HG03280 (cell line): ENCODE data around the gene ZNF808.
"Not testable (repeated sequence)": the region's sequence is repeated elsewhere in the genome, so short reads cannot be mapped to it uniquely, and the experiment has no call there.

Source experiments
- ATAC-seq: cut with Tn5 transposase; IDR thresholded peaks from one replicate; pipeline ENCODE4 v1.9.1; 2021; ENCODE audit warnings: mild to moderate bottlenecking, moderate library complexity; ENCODE audit not compliant: unreplicated experiment

ZNF808 gene

GRCh38 chr19:52592301-52592700 is 64.8 kb downstream of the ZNF808 start:
- ATAC-seq, result no peak

DNA sequence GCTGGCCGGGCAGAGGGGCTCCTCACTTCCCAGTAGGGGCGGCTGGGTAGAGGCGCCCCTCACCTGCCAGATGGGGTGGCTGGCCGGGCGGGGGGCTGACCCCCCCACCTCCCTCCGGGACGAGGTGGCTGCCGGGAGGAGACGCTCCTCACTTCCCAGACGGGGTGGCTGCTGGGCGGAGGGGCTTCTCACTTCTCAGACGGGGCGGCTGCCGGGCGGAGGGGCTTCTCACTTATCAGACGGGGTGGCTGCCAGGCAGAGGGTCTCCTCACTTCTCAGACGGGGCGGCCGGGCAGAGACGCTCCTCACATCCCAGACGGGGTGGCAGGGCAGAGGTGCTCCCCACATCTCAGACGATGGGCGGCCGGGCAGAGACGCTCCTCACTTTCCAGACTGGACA is 66.0 kb downstream of the ZNF808 start:
- not testable (repeated sequence) for ATAC-seq

DNA sequence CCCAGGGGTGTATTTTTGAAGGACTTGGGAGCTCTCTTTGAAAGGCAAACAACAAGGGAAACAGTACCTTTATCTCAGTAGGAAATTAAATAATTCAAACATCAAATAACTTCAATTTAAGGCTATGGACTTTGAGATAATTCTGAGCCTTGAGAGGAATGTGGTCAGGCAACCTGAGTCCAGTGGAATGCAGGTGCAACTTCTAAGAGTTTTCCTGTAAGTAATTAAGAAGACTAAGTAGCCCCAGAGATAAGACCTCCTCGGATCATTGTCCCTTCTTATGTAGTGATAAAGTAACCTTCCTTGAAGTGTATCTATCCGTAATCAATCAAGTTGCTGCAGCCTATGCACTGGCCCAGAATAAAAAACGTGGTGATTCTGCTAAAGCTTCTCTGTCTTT is 71.8 kb downstream of the ZNF808 start:
- no peak for ATAC-seq

DNA sequence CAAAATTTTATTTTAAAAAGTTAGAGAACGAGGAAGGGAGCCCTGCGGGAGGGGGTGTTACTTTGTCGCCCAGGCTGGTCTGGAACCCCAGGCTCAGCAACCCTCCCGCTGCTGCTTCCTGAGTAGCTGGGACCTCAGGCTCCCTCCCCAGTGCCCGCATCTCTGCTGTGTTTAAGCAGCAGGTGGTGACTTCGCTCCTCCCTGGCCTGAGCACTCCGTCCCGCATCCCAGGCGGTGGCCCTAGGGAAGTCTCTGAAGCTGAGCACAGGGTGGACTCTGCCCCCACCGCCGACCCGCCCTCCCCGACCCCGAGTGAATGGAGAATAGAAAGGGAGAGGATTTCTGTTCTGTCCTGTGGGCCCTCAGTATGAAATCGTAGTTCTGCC is 73.2 kb downstream of the ZNF808 start:
- ATAC-seq, result peak; percentile 27

DNA sequence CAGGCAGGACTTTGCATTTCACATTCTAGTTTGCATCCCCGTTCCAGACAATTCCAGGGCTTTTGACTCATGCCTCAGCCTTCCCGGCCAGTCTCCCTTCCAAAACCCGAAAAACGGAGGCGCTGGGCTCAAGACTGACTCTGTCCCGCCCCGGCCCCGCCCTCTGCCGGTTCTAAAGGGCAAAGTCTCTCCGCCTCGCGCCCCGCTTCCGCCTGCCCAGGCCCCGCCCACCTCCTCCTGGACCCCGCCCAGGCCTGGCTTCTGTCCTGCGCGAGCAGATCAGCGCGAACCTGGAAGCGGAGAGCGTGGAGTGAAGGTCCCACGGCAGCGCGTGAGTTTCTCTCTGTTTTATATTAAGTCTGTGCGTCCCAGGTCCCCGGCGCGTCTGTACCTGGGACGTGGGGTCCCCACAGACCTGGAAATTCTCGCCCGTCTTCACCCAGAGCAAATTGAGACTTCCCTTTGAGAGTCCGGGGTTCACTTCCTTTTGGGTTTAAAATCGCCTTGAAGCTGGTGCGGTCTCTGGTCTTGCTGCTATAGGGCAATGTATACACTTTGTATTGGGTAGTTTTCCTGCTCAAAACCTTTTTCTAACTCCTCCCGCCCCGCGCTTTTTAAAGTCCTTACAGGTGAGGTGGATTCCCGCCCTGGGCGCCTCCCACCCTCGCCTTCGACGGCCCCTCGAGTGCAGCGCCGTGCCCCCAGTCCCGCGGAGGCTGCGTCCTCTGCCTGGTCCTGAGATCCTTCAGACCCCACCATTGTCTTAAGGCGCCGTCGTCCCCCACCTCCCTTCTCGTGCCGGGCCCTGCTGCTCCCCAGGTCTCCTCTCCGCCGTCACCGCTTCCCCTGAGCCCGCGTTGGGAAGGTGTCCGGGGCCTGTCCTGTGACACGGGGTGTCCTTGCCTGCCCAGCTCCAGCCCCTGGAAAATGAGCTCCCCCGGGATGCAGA is 73.8 kb downstream of the ZNF808 start:
- peak; percentile 94 for ATAC-seq

DNA sequence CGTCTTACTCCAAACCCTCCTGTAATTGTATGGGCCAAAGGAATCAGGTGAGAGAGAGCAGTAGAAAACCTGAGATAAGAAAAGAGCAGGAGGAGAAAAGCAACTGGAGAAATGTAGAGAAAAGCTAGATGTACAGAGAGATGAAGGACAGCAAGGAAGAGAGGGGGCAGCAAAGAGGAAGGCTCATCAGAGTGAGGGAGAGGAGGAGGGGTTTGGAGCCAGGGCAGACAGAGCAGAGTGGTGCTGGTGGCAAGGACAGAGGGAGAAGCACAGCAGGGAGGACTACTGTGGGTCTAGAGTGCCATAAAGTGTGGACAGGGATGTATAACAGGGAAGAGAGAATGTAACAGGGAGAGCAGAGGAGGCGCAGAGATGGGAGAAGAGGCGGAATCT is 74.5 kb downstream of the ZNF808 start:
- ATAC-seq, result not testable (repeated sequence)

- no peak for ATAC-seq
These were observed 75.5 kb downstream of the ZNF808 start for GRCh38 chr19:52602941-52603340.

GRCh38 chr19:52603558-52604207 is 76.2 kb downstream of the ZNF808 start:
- ATAC-seq, result no peak
